WTC11 (cell line): Measurements from ENCODE around the gene FBXW9. TPM values are rescaled to one million over a fixed set of nuclear protein-coding genes. Genes with fewer than 3 reads are reported as not detected.
A peak's percentile ranks its signal among the peaks of the same experiment; 100 is the strongest.

Experiments used
- ARID4B ChIP-seq: sonication (generic); formaldehyde crosslinking; IDR thresholded peaks from 2 replicates; pipeline ENCODE4 v1.8.0; 2023; ENCODE audit warnings: missing genetic modification reagents, mild to moderate bottlenecking, borderline replicate concordance
- CBFB ChIP-seq: sonication (generic); formaldehyde crosslinking; IDR thresholded peaks from 2 replicates; pipeline ENCODE4 v1.8.1; 2022; ENCODE audit warnings: mild to moderate bottlenecking, low read depth, missing genetic modification reagents
- ESRRA ChIP-seq: sonication (generic); formaldehyde crosslinking; IDR thresholded peaks from 2 replicates; pipeline ENCODE4 v1.8.1; 2022; ENCODE audit warnings: mild to moderate bottlenecking, missing genetic modification reagents, borderline replicate concordance
- HMGXB4 ChIP-seq: sonication (generic); formaldehyde crosslinking; IDR thresholded peaks from 2 replicates; pipeline ENCODE4 v1.8.1; 2023; ENCODE audit warnings: mild to moderate bottlenecking, moderate library complexity, missing genetic modification reagents
- JAZF1 ChIP-seq: fragments of 250-450 bp; sonication (Bioruptor Pico); IDR thresholded peaks from 2 replicates; pipeline ENCODE4 v1.9.0; 2021; ENCODE audit warnings: moderate library complexity, mild to moderate bottlenecking, inconsistent platforms
- MYBL2 ChIP-seq: sonication (generic); formaldehyde crosslinking; IDR thresholded peaks from 2 replicates; pipeline ENCODE4 v1.8.1; 2023; ENCODE audit warnings: mild to moderate bottlenecking, moderate library complexity, missing genetic modification reagents
- ZNF396 ChIP-seq: fragments of 250-450 bp; sonication (Bioruptor Pico); IDR thresholded peaks from 2 replicates; pipeline ENCODE4 v1.8.0; 2021; ENCODE audit warnings: mild to moderate bottlenecking, moderate library complexity, borderline replicate concordance
- ZSCAN18 ChIP-seq: fragments of 250-450 bp; sonication (Bioruptor Pico); IDR thresholded peaks from 2 replicates; pipeline ENCODE4 v2.1.2; 2022; ENCODE audit warnings: mild to moderate bottlenecking, moderate library complexity
- total RNA-seq: library from RNA; stranded (reverse); gene quantifications from 3 replicates; pipeline ENCODE4 v1.2.3, GENCODE V29; 2021
- TF ChIP-seq, protein P1 (sequence below): sonication (generic); formaldehyde crosslinking; IDR thresholded peaks from 2 replicates; pipeline ENCODE4 v1.8.1; 2022; ENCODE audit warnings: missing genetic modification reagents, borderline replicate concordance

The FBXW9 gene
- total RNA-seq, 1 experiment from 2014 or later = 15.2 TPM

GRCh38 chr19:12639901-12640613 is 56.4 kb downstream of the FBXW9 start (continued):
- TF ChIP-seq, protein P1, sequence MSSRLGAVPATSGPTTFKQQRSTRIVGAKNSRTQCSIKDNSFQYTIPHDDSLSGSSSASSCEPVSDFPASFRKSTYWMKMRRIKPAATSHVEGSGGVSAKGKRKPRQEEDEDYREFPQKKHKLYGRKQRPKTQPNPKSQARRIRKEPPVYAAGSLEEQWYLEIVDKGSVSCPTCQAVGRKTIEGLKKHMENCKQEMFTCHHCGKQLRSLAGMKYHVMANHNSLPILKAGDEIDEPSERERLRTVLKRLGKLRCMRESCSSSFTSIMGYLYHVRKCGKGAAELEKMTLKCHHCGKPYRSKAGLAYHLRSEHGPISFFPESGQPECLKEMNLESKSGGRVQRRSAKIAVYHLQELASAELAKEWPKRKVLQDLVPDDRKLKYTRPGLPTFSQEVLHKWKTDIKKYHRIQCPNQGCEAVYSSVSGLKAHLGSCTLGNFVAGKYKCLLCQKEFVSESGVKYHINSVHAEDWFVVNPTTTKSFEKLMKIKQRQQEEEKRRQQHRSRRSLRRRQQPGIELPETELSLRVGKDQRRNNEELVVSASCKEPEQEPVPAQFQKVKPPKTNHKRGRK (CRISPR knock-in tag) = no peak
- TF ChIP-seq ESRRA (CRISPR knock-in tag) = 0 out of 2 replicates have a peak, but pooled peaks have one; percentile 49
- 0 out of 2 replicates have a peak, but pooled peaks have one; percentile 26 for TF ChIP-seq MYBL2 (CRISPR knock-in tag)
- TF ChIP-seq ARID4B (CRISPR knock-in tag) = peak; percentile 48; the same call in 1 of the 2 replicates
- peak; percentile 89; the same call in 1 of the 2 replicates for TF ChIP-seq CBFB (CRISPR knock-in tag)
- TF ChIP-seq HMGXB4 (CRISPR knock-in tag) = peak; percentile 95
- TF ChIP-seq JAZF1 (CRISPR knock-in tag) = no peak
- TF ChIP-seq ZNF396 (CRISPR knock-in tag) = no peak
- no peak for TF ChIP-seq ZSCAN18 (CRISPR knock-in tag)
- TF ChIP-seq, all 79 proteins: peak for 19

Other genes with a start within 250 kb of the FBXW9 start
- gene ZNF709, start 211.8 kb downstream of the FBXW9 start, total RNA-seq = 3.0 to 3.8 TPM (median 3.4 TPM) in 3 replicates
- gene ZNF564, start 145.1 kb downstream of the FBXW9 start, total RNA-seq = 8.9 to 11.1 TPM (median 10.7 TPM) in 3 replicates
- 7.3 to 7.7 TPM (median 7.6 TPM) in 3 replicates for gene ZNF490, start 85.8 kb downstream of the FBXW9 start, total RNA-seq
- gene ZNF791, start 85.7 kb downstream of the FBXW9 start, total RNA-seq = 21.4 to 25.9 TPM (median 23.9 TPM) in 3 replicates
- gene MAN2B1, start 29.9 kb downstream of the FBXW9 start, total RNA-seq = 69.2 to 73.4 TPM (median 72.0 TPM) in 3 replicates
- 21.8 to 26.3 TPM (median 23.7 TPM) in 3 replicates for gene WDR83, start 29.8 kb downstream of the FBXW9 start, total RNA-seq
- 93.3 to 115 TPM (median 104 TPM) in 3 replicates for gene DHPS, start 14.8 kb downstream of the FBXW9 start, total RNA-seq
- gene GNG14, start 8.6 kb downstream of the FBXW9 start, total RNA-seq = not detected in 3 replicates
- 90.9 to 105 TPM (median 94.4 TPM) in 3 replicates for gene TNPO2, start 27.3 kb upstream of the FBXW9 start, total RNA-seq
- gene TRIR, start 38.1 kb upstream of the FBXW9 start, total RNA-seq = 165 to 172 TPM (median 167 TPM) in 3 replicates
- 104 to 110 TPM (median 104 TPM) in 3 replicates for gene GET3, start 40.9 kb upstream of the FBXW9 start, total RNA-seq
- gene BEST2, start 55.2 kb upstream of the FBXW9 start, total RNA-seq = 3.3 to 4.7 TPM (median 4.1 TPM) in 3 replicates
- gene HOOK2, start 78.9 kb upstream of the FBXW9 start, total RNA-seq = 70.0 to 83.3 TPM (median 81.4 TPM) in 3 replicates
- gene JUNB, start 94.9 kb upstream of the FBXW9 start, total RNA-seq = 6.6 to 11.5 TPM (median 10.2 TPM) in 3 replicates
- gene PRDX2, start 105.2 kb upstream of the FBXW9 start, total RNA-seq = 378 to 447 TPM (median 447 TPM) in 3 replicates
- 30.1 to 50.2 TPM (median 47.0 TPM) in 3 replicates for gene THSD8, start 105.4 kb upstream of the FBXW9 start, total RNA-seq
- 71.3 to 78.2 TPM (median 72.9 TPM) in 3 replicates for gene RNASEH2A, start 110.0 kb upstream of the FBXW9 start, total RNA-seq
- gene RTBDN, start 137.9 kb upstream of the FBXW9 start, total RNA-seq = 2.4 to 3.8 TPM (median 3.1 TPM) in 3 replicates
- 24.3 to 28.4 TPM (median 27.3 TPM) in 3 replicates for gene MAST1, start 141.9 kb upstream of the FBXW9 start, total RNA-seq
- gene DNASE2, start 184.8 kb upstream of the FBXW9 start, total RNA-seq = 31.7 to 35.7 TPM (median 33.4 TPM) in 3 replicates
- gene KLF1, start 190.6 kb upstream of the FBXW9 start, total RNA-seq = 0.32 to 0.89 TPM (median 0.72 TPM) in 3 replicates
- gene GCDH, start 194.5 kb upstream of the FBXW9 start, total RNA-seq = 58.6 to 69.0 TPM (median 59.8 TPM) in 3 replicates
- gene SYCE2, start 222.7 kb upstream of the FBXW9 start, total RNA-seq = 1.1 to 2.2 TPM (median 1.9 TPM) in 3 replicates
- 103 to 108 TPM (median 106 TPM) in 3 replicates for gene FARSA, start 237.1 kb upstream of the FBXW9 start, total RNA-seq
- gene CALR, start 242.0 kb upstream of the FBXW9 start, total RNA-seq = 977 to 1,088 TPM (median 978 TPM) in 3 replicates
- 84.3 to 96.6 TPM (median 96.2 TPM) in 3 replicates for gene RAD23A, start 249.2 kb upstream of the FBXW9 start, total RNA-seq